H1 (cell line): ENCODE measurements around the gene BRINP3. TPM values are rescaled to one million over a fixed set of nuclear protein-coding genes. Genes with fewer than 3 reads are reported as not detected.

Source experiments
- CTCF ChIA-PET: fragments of 300-600 bp; sonication (Branson Sonifier 250); formaldehyde crosslinking; loops from one replicate; lab custom pipeline; 2021; ENCODE audit not compliant: partially characterized antibody; lab: Charles Lee
- POLR2A ChIA-PET: fragments of 300-600 bp; sonication (Branson Sonifier 250); formaldehyde crosslinking; loops from one replicate; lab custom pipeline; 2021; ENCODE audit warnings: inconsistent platforms; ENCODE audit not compliant: partially characterized antibody; lab: Charles Lee
- DNase-seq, 2 experiments: peaks; one replicate each; pipeline versions ENCODE4 v3.0.0 to v3.0.0-alpha.2; 2010 to 2022; ENCODE audit warnings: low spot score in 2 of 2, low read depth in 1 of 2, mixed read lengths in 1 of 2
- FAIRE-seq: peaks from 2 replicates; lab custom pipeline; 2011; peaks lifted over from hg19 to GRCh38; lab: Jason Lieb, UNC
- H2AFZ ChIP-seq: 2 replicates; pipeline ENCODE4 v1.8.1; 2012; ENCODE audit warnings: low read length, inconsistent platforms
- H2AK5ac ChIP-seq: 2 replicates; pipeline ENCODE4 v1.6.1; 2013; ENCODE audit warnings: low read depth, low read length
- H2BK120ac ChIP-seq: replicated peaks from 2 replicates; pipeline ENCODE3; 2013; ENCODE audit warnings: low read depth, low read length, inconsistent platforms
- H2BK12ac ChIP-seq: 2 replicates; pipeline ENCODE4 v1.6.1; 2013; ENCODE audit warnings: low read depth, low read length
- H2BK15ac ChIP-seq: 2 replicates; pipeline ENCODE4 v1.6.1; 2013; ENCODE audit warnings: low read length
- H2BK20ac ChIP-seq: 2 replicates; pipeline ENCODE4 v1.6.1; 2013; ENCODE audit warnings: low read length
- H2BK5ac ChIP-seq: 2 replicates; pipeline ENCODE4 v1.6.1; 2013; ENCODE audit warnings: low read depth, low read length
- H3K14ac ChIP-seq: 2 replicates; pipeline ENCODE4 v1.6.1; 2013; ENCODE audit warnings: inconsistent platforms; ENCODE audit not compliant: insufficient read length
- H3K18ac ChIP-seq: 2 replicates; pipeline ENCODE4 v1.6.1; 2013; ENCODE audit warnings: low read length; ENCODE audit errors: extremely low read depth
- H3K23ac ChIP-seq: 2 replicates; pipeline ENCODE4 v1.6.1; 2013; ENCODE audit warnings: inconsistent platforms; ENCODE audit not compliant: insufficient read length
- H3K23me2 ChIP-seq: 2 replicates; pipeline ENCODE4 v1.6.1; 2013; ENCODE audit warnings: low read depth, low read length
- H3K27ac ChIP-seq: 2 replicates; pipeline ENCODE4 v1.6.1; 2011; ENCODE audit warnings: low read depth, low read length, inconsistent platforms
- H3K27me3 ChIP-seq, 4 experiments: replicated peaks in 1 of 4; 1 replicate in 1 of 4; 2 replicates in 3 of 4; pipeline versions ENCODE4 v1.6.1 to v1.8.1; 2011 to 2013; ENCODE audit warnings: low read length in 3 of 4, mild to moderate bottlenecking in 3 of 4, inconsistent platforms in 2 of 4, mixed read lengths in 2 of 4, moderate library complexity in 1 of 4; ENCODE audit not compliant: control insufficient read depth in 3 of 4, insufficient read depth in 3 of 4; ENCODE audit errors: extremely low read depth in 1 of 4
- H3K36me3 ChIP-seq, 4 experiments: 2 replicates each; pipeline versions ENCODE4 v1.6.1 to v1.8.1; 2011 to 2013; ENCODE audit warnings: mild to moderate bottlenecking in 4 of 4, low read length in 3 of 4, moderate library complexity in 2 of 4, control low read depth in 1 of 4, inconsistent platforms in 1 of 4; ENCODE audit not compliant: insufficient read depth in 4 of 4, control insufficient read depth in 2 of 4
- H3K4ac ChIP-seq: replicated peaks from 2 replicates; pipeline ENCODE3; 2013; ENCODE audit warnings: low read length, low read depth, mixed read lengths, inconsistent platforms; ENCODE audit not compliant: insufficient read length
- H3K4me1 ChIP-seq, 4 experiments: replicated peaks in 1 of 4; 1 replicate in 1 of 4; 2 replicates in 3 of 4; pipeline versions ENCODE4 v1.6.1 to v1.8.1; 2011 to 2013; ENCODE audit warnings: low read length in 3 of 4, inconsistent platforms in 2 of 4, mixed read lengths in 1 of 4; ENCODE audit not compliant: insufficient read depth in 4 of 4, control insufficient read depth in 3 of 4
- H3K4me2 ChIP-seq, 2 experiments: 2 replicates each; pipeline versions ENCODE4 v1.6.1 to v1.8.1; 2011 to 2013; ENCODE audit warnings: low read depth in 2 of 2, low read length in 2 of 2, control low read depth in 1 of 2, inconsistent platforms in 1 of 2, mild to moderate bottlenecking in 1 of 2; ENCODE audit not compliant: insufficient read depth in 1 of 2
- H3K4me3 ChIP-seq, 4 experiments: fragments of 200-600, 300-600 bp in 1 of 4; sonication (generic), shearing (Covaris generic), sonication (Bioruptor Twin) in 1 of 4; 2 replicates each; pipeline versions ENCODE4 v1.5.1 to v1.8.1; 2011 to 2016; ENCODE audit warnings: low read length in 4 of 4, low read depth in 3 of 4, control low read depth in 2 of 4, inconsistent platforms in 2 of 4, mild to moderate bottlenecking in 2 of 4, mixed read lengths in 1 of 4, moderate library complexity in 1 of 4; ENCODE audit not compliant: insufficient read depth in 2 of 4; ENCODE audit errors: extremely low read depth in 1 of 4
- H3K56ac ChIP-seq: replicated peaks from 2 replicates; pipeline ENCODE3; 2013; ENCODE audit warnings: low read depth, mild to moderate bottlenecking, mixed read lengths, low read length, inconsistent platforms; ENCODE audit not compliant: insufficient read length
- H3K79me1 ChIP-seq: 2 replicates; pipeline ENCODE4 v1.6.1; 2013; ENCODE audit warnings: low read depth, low read length, control low read depth
- H3K79me2 ChIP-seq, 2 experiments: 2 replicates each; pipeline versions ENCODE4 v1.6.1 to v1.8.1; 2012 to 2013; ENCODE audit warnings: low read length in 2 of 2, mild to moderate bottlenecking in 2 of 2, inconsistent platforms in 1 of 2; ENCODE audit not compliant: insufficient read depth in 2 of 2, control insufficient read depth in 1 of 2
- H3K9ac ChIP-seq, 4 experiments: replicated peaks in 1 of 4; 1 replicate in 1 of 4; 2 replicates in 3 of 4; pipeline versions ENCODE4 v1.6.1 to v1.8.1; 2011 to 2013; ENCODE audit warnings: low read depth in 3 of 4, low read length in 3 of 4, control low read depth in 2 of 4, mild to moderate bottlenecking in 2 of 4, moderate library complexity in 2 of 4, inconsistent platforms in 1 of 4; ENCODE audit errors: extremely low read depth in 1 of 4
- H3K9me3 ChIP-seq, 2 experiments: 2 replicates each; pipeline versions ENCODE4 v1.6.1 to v1.8.1; 2012 to 2013; ENCODE audit warnings: mild to moderate bottlenecking in 2 of 2, moderate library complexity in 2 of 2, control low read depth in 1 of 2, inconsistent platforms in 1 of 2, low read depth in 1 of 2, low read length in 1 of 2, mixed read lengths in 1 of 2; ENCODE audit not compliant: insufficient read depth in 2 of 2
- H4K20me1 ChIP-seq, 2 experiments: replicated peaks in 1 of 2; 2 replicates each; pipeline versions ENCODE3 to v1.8.1; 2011 to 2013; ENCODE audit warnings: inconsistent platforms in 2 of 2, low read length in 2 of 2, mild to moderate bottlenecking in 1 of 2; ENCODE audit not compliant: insufficient read depth in 2 of 2, control insufficient read depth in 1 of 2
- H4K5ac ChIP-seq: 2 replicates; pipeline ENCODE4 v1.6.1; 2013; ENCODE audit warnings: low read length, low read depth, mixed read lengths, inconsistent platforms; ENCODE audit not compliant: insufficient read length
- H4K8ac ChIP-seq: 2 replicates; pipeline ENCODE4 v1.8.0; 2013; ENCODE audit warnings: mild to moderate bottlenecking, moderate library complexity, low read length, inconsistent platforms; ENCODE audit not compliant: insufficient read depth; ENCODE audit errors: extremely low read depth
- H4K91ac ChIP-seq: replicated peaks from 2 replicates; pipeline ENCODE3; 2013; ENCODE audit warnings: low read length, mixed read lengths, inconsistent platforms; ENCODE audit not compliant: insufficient read length
- whole genome bisulfite sequencing, 2 experiments: shearing (Covaris generic) in 1 of 2; methylation state at CpG; one replicate each; pipeline versions ENCODE4 v1.1.6 to v1.1.7; 2013 to 2015; ENCODE audit warnings: low lambda C conversion rate in 2 of 2, mixed read lengths in 2 of 2, inconsistent platforms in 1 of 2, low coverage in 1 of 2, missing lambda C conversion rate in 1 of 2; ENCODE audit not compliant: insufficient replicate concordance in 2 of 2, insufficient coverage in 1 of 2, insufficient read length in 1 of 2; ENCODE audit errors: extremely low coverage in 1 of 2, missing lambda C conversion rate in 1 of 2; 5-methylcytosine and 5-hydroxymethylcytosine counted together
- polyA plus RNA-seq, 7 experiments: library from polyadenylated mRNA; depleted of rRNA in 3 of 7; stranded (reverse) in 5 of 7; unstranded in 2 of 7; fragments of >200 nt in 5 of 7; fragments of 200-250 nt in 2 of 7; gene quantifications; 1 replicate in 5 of 7; 2 replicates in 1 of 7; 4 replicates in 1 of 7; pipeline versions ENCODE4 v1.2.1 to v1.2.3, GENCODE V29; 2011 to 2013; ENCODE audit warnings: missing spikeins in 2 of 7, mixed read lengths in 2 of 7
- total RNA-seq: library from RNA; stranded (reverse); fragmentation: NEBNext Ultra II Directional; extraction: Animal tissue kit (Norgen Biotek cat#: 25700); gene quantifications from 2 replicates; pipeline ENCODE4 v1.2.1, GENCODE V29; 2021
- TF ChIP-seq, protein P1 (sequence below): IDR thresholded peaks from 2 replicates; pipeline ENCODE4 v1.6.1; 2012; ENCODE audit warnings: inconsistent platforms

The BRINP3 gene
- total and polyA plus RNA-seq, 2 of the 8 experiments (the other 6 are each of a cell fraction or from before 2014, with no cell fraction given): not detected

DNA sequence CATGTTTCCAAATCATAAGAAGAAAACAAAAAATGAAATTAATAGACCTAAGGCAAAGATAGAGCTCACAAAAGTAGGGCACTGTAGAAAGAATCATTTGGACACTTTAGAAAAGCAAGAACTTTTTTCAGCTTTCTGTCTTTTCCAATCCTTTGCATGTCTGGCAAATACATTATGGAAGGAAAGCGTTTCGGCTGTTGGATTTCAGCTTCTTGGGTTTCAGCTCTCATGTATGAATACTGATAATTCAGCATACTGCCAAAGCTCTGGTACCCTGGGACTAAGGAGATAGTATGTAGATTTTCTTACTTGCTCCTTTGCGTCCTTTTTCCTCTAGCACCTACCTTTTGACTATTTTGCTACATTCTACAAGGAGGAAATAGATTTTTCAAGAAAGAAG lies 375.9 kb downstream of the BRINP3 start:
- no peak overlapping the region for H3K4me2 ChIP-seq
- ChIA-PET POLR2A (no interaction called here), CTCF (no interaction called here)
- no peak overlapping the region for H2BK20ac ChIP-seq
- H3K36me3 ChIP-seq: no peaks in the 10 kb centered on the region
- no peak overlapping the region for H4K91ac ChIP-seq
- H2BK15ac ChIP-seq: no peak overlapping the region
- no peak overlapping the region for H3K14ac ChIP-seq
- H3K9ac ChIP-seq: no peak overlapping the region
- FAIRE-seq (no peak), DNase-seq (no peak)
- H4K20me1 ChIP-seq: no peaks in the 10 kb centered on the region
- H4K5ac ChIP-seq: no peak overlapping the region
- no peak overlapping the region for H2AFZ ChIP-seq
- H3K56ac ChIP-seq: no peak overlapping the region
- H3K27ac ChIP-seq: no peak overlapping the region
- H3K79me2 ChIP-seq: no peaks in the 10 kb centered on the region
- H3K23me2 ChIP-seq: no peaks in the 10 kb centered on the region
- no peak overlapping the region for H2BK5ac ChIP-seq
- H3K4me3 ChIP-seq: no peak overlapping the region
- no peaks in the 10 kb centered on the region for H3K9me3 ChIP-seq
- no peaks in the 10 kb centered on the region for H3K4me1 ChIP-seq
- no peak overlapping the region for H2AK5ac ChIP-seq
- H2BK120ac ChIP-seq: no peak overlapping the region
- no peak overlapping the region for H3K4ac ChIP-seq
- no peaks in the 10 kb centered on the region for H3K79me1 ChIP-seq
- no peak overlapping the region for H4K8ac ChIP-seq
- TF ChIP-seq, protein P1, sequence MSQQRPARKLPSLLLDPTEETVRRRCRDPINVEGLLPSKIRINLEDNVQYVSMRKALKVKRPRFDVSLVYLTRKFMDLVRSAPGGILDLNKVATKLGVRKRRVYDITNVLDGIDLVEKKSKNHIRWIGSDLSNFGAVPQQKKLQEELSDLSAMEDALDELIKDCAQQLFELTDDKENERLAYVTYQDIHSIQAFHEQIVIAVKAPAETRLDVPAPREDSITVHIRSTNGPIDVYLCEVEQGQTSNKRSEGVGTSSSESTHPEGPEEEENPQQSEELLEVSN: no peak
- no peak overlapping the region for H3K23ac ChIP-seq
- H3K27me3 ChIP-seq: no peaks in the 10 kb centered on the region
- H2BK12ac ChIP-seq: no peak overlapping the region
- H3K18ac ChIP-seq: no peak overlapping the region
- 91% methylated on average over 3 of the region's 3 CpGs; no CpG with 5 or more reads in 1 of the 2 experiments for WGBS, 2 experiments
